ENCODE measurements around the gene DNAJC8.

The DNAJC8 gene

DNA sequence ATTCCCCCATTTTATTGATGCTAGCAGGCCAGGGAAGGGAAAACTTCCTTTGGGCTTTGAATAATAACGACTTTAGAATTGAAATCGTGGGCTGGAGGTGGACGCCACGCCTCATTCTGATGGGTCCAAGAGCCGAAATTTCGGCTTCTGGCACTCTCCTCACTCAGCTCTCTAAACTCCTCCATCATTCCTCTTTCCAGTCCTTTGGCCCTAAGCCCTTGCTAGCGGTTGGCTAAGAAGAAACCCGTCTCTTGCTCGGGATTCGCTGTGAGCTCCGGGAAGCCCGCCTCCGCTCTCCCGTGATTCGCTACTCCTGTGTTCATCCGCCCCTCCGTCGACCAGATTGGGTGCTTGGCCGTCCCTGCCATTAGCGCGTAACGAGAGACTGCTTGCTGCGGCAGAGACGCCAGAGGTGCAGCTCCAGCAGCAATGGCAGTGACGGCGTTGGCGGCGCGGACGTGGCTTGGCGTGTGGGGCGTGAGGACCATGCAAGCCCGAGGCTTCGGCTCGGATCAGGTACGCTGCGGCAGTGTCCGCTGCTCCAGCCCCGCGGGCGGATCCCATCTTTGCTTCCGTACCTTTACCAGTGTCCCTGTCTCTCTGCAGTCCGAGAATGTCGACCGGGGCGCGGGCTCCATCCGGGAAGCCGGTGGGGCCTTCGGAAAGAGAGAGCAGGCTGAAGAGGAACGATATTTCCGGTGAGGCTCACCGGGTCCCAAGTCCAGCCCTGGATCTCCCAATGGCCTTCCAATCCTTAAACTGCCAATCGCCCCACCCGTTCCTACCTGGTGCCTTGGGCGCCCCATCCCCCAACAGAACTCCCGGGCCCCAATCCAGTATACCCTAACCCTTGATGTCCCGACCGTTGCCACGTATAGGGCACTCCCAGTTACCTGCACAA is 3.2 kb upstream of the DNAJC8 start, which contains the start of gene ATP5IF1 (continued):
- TF ChIP-seq, protein P1, sequence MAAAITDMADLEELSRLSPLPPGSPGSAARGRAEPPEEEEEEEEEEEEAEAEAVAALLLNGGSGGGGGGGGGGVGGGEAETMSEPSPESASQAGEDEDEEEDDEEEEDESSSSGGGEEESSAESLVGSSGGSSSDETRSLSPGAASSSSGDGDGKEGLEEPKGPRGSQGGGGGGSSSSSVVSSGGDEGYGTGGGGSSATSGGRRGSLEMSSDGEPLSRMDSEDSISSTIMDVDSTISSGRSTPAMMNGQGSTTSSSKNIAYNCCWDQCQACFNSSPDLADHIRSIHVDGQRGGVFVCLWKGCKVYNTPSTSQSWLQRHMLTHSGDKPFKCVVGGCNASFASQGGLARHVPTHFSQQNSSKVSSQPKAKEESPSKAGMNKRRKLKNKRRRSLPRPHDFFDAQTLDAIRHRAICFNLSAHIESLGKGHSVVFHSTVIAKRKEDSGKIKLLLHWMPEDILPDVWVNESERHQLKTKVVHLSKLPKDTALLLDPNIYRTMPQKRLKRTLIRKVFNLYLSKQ (tag by site-specific recombination; IDR thresholded peaks at IDR 0.05; ENCODE audit: borderline replicate concordance), result no peak
- TF ChIP-seq ZNF670 (tag by site-specific recombination; IDR thresholded peaks at IDR 0.05; ENCODE audit: low read depth), result no peak
- TF ChIP-seq, protein P2, sequence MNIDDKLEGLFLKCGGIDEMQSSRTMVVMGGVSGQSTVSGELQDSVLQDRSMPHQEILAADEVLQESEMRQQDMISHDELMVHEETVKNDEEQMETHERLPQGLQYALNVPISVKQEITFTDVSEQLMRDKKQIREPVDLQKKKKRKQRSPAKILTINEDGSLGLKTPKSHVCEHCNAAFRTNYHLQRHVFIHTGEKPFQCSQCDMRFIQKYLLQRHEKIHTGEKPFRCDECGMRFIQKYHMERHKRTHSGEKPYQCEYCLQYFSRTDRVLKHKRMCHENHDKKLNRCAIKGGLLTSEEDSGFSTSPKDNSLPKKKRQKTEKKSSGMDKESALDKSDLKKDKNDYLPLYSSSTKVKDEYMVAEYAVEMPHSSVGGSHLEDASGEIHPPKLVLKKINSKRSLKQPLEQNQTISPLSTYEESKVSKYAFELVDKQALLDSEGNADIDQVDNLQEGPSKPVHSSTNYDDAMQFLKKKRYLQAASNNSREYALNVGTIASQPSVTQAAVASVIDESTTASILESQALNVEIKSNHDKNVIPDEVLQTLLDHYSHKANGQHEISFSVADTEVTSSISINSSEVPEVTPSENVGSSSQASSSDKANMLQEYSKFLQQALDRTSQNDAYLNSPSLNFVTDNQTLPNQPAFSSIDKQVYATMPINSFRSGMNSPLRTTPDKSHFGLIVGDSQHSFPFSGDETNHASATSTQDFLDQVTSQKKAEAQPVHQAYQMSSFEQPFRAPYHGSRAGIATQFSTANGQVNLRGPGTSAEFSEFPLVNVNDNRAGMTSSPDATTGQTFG (tag by site-specific recombination; IDR thresholded peaks at IDR 0.05; ENCODE audit: borderline replicate concordance), result no peak
- TF ChIP-seq, protein P3, sequence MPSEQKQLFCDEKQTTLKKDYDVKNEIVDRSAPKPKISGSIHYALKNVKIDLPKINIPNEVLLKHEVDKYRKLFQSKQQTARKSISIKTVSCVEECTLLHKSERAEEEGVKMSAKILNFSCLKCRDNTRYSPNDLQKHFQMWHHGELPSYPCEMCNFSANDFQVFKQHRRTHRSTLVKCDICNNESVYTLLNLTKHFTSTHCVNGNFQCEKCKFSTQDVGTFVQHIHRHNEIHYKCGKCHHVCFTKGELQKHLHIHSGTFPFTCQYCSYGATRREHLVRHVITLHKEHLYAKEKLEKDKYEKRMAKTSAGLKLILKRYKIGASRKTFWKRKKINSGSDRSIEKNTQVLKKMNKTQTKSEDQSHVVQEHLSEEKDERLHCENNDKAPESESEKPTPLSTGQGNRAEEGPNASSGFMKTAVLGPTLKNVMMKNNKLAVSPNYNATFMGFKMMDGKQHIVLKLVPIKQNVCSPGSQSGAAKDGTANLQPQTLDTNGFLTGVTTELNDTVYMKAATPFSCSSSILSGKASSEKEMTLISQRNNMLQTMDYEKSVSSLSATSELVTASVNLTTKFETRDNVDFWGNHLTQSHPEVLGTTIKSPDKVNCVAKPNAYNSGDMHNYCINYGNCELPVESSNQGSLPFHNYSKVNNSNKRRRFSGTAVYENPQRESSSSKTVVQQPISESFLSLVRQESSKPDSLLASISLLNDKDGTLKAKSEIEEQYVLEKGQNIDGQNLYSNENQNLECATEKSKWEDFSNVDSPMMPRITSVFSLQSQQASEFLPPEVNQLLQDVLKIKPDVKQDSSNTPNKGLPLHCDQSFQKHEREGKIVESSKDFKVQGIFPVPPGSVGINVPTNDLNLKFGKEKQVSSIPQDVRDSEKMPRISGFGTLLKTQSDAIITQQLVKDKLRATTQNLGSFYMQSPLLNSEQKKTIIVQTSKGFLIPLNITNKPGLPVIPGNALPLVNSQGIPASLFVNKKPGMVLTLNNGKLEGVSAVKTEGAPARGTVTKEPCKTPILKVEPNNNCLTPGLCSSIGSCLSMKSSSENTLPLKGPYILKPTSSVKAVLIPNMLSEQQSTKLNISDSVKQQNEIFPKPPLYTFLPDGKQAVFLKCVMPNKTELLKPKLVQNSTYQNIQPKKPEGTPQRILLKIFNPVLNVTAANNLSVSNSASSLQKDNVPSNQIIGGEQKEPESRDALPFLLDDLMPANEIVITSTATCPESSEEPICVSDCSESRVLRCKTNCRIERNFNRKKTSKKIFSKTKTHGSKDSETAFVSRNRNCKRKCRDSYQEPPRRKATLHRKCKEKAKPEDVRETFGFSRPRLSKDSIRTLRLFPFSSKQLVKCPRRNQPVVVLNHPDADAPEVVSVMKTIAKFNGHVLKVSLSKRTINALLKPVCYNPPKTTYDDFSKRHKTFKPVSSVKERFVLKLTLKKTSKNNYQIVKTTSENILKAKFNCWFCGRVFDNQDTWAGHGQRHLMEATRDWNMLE (tag by site-specific recombination; conservative IDR thresholded peaks at IDR 0.05; ENCODE audit: low read depth), result no peak
- no peak for TF ChIP-seq FEZF1 (tag by site-specific recombination; IDR thresholded peaks at IDR 0.05)
- TF ChIP-seq ZNF624 (tag by site-specific recombination; IDR thresholded peaks at IDR 0.05), result no peak
- TF ChIP-seq KLF10 (tag by site-specific recombination; IDR thresholded peaks at IDR 0.05), result no peak
- no peak for TF ChIP-seq ZNF747 (tag by site-specific recombination; IDR thresholded peaks at IDR 0.05)
- TF ChIP-seq, protein P4, sequence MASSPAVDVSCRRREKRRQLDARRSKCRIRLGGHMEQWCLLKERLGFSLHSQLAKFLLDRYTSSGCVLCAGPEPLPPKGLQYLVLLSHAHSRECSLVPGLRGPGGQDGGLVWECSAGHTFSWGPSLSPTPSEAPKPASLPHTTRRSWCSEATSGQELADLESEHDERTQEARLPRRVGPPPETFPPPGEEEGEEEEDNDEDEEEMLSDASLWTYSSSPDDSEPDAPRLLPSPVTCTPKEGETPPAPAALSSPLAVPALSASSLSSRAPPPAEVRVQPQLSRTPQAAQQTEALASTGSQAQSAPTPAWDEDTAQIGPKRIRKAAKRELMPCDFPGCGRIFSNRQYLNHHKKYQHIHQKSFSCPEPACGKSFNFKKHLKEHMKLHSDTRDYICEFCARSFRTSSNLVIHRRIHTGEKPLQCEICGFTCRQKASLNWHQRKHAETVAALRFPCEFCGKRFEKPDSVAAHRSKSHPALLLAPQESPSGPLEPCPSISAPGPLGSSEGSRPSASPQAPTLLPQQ (tag by site-specific recombination; IDR thresholded peaks at IDR 0.05), result peak; percentile 80; the same call in 1 of the 2 replicates
- no peak for TF ChIP-seq HOXA7 (CRISPR knock-in tag; IDR thresholded peaks at IDR 0.05; ENCODE audit: borderline replicate concordance)
- no peak for TF ChIP-seq ZNF701 (tag by site-specific recombination; IDR thresholded peaks at IDR 0.05)
- no peak for TF ChIP-seq ZNF121 (tag by site-specific recombination; IDR thresholded peaks at IDR 0.05)
- TF ChIP-seq SP3 (tag by site-specific recombination; IDR thresholded peaks at IDR 0.05), result peak; percentile 59; the same call in 1 of the 2 replicates
- no peak for TF ChIP-seq ZNF521 (tag by site-specific recombination; IDR thresholded peaks at IDR 0.05)
- no peak for TF ChIP-seq PRDM1 (tag by site-specific recombination; IDR thresholded peaks at IDR 0.05)
- TF ChIP-seq, protein P5, sequence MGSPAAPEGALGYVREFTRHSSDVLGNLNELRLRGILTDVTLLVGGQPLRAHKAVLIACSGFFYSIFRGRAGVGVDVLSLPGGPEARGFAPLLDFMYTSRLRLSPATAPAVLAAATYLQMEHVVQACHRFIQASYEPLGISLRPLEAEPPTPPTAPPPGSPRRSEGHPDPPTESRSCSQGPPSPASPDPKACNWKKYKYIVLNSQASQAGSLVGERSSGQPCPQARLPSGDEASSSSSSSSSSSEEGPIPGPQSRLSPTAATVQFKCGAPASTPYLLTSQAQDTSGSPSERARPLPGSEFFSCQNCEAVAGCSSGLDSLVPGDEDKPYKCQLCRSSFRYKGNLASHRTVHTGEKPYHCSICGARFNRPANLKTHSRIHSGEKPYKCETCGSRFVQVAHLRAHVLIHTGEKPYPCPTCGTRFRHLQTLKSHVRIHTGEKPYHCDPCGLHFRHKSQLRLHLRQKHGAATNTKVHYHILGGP (tag by site-specific recombination; IDR thresholded peaks at IDR 0.05), result no peak
- no peak for TF ChIP-seq REPIN1 (tag by site-specific recombination; IDR thresholded peaks at IDR 0.05; ENCODE audit: low read depth)
- TF ChIP-seq, protein P6, sequence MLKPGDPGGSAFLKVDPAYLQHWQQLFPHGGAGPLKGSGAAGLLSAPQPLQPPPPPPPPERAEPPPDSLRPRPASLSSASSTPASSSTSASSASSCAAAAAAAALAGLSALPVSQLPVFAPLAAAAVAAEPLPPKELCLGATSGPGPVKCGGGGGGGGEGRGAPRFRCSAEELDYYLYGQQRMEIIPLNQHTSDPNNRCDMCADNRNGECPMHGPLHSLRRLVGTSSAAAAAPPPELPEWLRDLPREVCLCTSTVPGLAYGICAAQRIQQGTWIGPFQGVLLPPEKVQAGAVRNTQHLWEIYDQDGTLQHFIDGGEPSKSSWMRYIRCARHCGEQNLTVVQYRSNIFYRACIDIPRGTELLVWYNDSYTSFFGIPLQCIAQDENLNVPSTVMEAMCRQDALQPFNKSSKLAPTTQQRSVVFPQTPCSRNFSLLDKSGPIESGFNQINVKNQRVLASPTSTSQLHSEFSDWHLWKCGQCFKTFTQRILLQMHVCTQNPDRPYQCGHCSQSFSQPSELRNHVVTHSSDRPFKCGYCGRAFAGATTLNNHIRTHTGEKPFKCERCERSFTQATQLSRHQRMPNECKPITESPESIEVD (tag by site-specific recombination; IDR thresholded peaks at IDR 0.05), result no peak
- no peak for TF ChIP-seq SETDB1 (IDR thresholded peaks at IDR 0.05; ENCODE audit: insufficient read length, low read length)
- TF ChIP-seq ZNF596 (tag by site-specific recombination; IDR thresholded peaks at IDR 0.05), result no peak
- TF ChIP-seq, protein P7, sequence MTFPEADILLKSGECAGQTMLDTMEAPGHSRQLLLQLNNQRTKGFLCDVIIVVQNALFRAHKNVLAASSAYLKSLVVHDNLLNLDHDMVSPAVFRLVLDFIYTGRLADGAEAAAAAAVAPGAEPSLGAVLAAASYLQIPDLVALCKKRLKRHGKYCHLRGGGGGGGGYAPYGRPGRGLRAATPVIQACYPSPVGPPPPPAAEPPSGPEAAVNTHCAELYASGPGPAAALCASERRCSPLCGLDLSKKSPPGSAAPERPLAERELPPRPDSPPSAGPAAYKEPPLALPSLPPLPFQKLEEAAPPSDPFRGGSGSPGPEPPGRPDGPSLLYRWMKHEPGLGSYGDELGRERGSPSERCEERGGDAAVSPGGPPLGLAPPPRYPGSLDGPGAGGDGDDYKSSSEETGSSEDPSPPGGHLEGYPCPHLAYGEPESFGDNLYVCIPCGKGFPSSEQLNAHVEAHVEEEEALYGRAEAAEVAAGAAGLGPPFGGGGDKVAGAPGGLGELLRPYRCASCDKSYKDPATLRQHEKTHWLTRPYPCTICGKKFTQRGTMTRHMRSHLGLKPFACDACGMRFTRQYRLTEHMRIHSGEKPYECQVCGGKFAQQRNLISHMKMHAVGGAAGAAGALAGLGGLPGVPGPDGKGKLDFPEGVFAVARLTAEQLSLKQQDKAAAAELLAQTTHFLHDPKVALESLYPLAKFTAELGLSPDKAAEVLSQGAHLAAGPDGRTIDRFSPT (tag by site-specific recombination; IDR thresholded peaks at IDR 0.05), result 0 out of 2 replicates have a peak, but pooled peaks have one; percentile 19
- TF ChIP-seq ZNF791 (tag by site-specific recombination; IDR thresholded peaks at IDR 0.05), result no peak
- TF ChIP-seq YY1 (tag by site-specific recombination; IDR thresholded peaks at IDR 0.05), result peak; percentile 47
